H1 (cell line): ENCODE data around the gene PATE1. TPM values are rescaled to one million over a fixed set of nuclear protein-coding genes. Genes with fewer than 3 reads are reported as not detected.

Experiments
- CTCF ChIA-PET: fragments of 300-600 bp; sonication (Branson Sonifier 250); formaldehyde crosslinking; loops from one replicate; lab custom pipeline; 2021; ENCODE audit not compliant: partially characterized antibody; lab: Charles Lee
- POLR2A ChIA-PET: fragments of 300-600 bp; sonication (Branson Sonifier 250); formaldehyde crosslinking; loops from one replicate; lab custom pipeline; 2021; ENCODE audit warnings: inconsistent platforms; ENCODE audit not compliant: partially characterized antibody; lab: Charles Lee
- DNase-seq, 2 experiments: peaks; one replicate each; pipeline versions ENCODE4 v3.0.0 to v3.0.0-alpha.2; 2010 to 2022; ENCODE audit warnings: low spot score in 2 of 2, low read depth in 1 of 2, mixed read lengths in 1 of 2
- FAIRE-seq: peaks from 2 replicates; lab custom pipeline; 2011; peaks lifted over from hg19 to GRCh38; lab: Jason Lieb, UNC
- H2AFZ ChIP-seq: 2 replicates; pipeline ENCODE4 v1.8.1; 2012; ENCODE audit warnings: low read length, inconsistent platforms
- H2AK5ac ChIP-seq: 2 replicates; pipeline ENCODE4 v1.6.1; 2013; ENCODE audit warnings: low read depth, low read length
- H2BK120ac ChIP-seq: replicated peaks from 2 replicates; pipeline ENCODE3; 2013; ENCODE audit warnings: low read depth, low read length, inconsistent platforms
- H2BK12ac ChIP-seq: 2 replicates; pipeline ENCODE4 v1.6.1; 2013; ENCODE audit warnings: low read depth, low read length
- H2BK15ac ChIP-seq: 2 replicates; pipeline ENCODE4 v1.6.1; 2013; ENCODE audit warnings: low read length
- H2BK20ac ChIP-seq: 2 replicates; pipeline ENCODE4 v1.6.1; 2013; ENCODE audit warnings: low read length
- H2BK5ac ChIP-seq: 2 replicates; pipeline ENCODE4 v1.6.1; 2013; ENCODE audit warnings: low read depth, low read length
- H3K14ac ChIP-seq: 2 replicates; pipeline ENCODE4 v1.6.1; 2013; ENCODE audit warnings: inconsistent platforms; ENCODE audit not compliant: insufficient read length
- H3K18ac ChIP-seq: 2 replicates; pipeline ENCODE4 v1.6.1; 2013; ENCODE audit warnings: low read length; ENCODE audit errors: extremely low read depth
- H3K23ac ChIP-seq: 2 replicates; pipeline ENCODE4 v1.6.1; 2013; ENCODE audit warnings: inconsistent platforms; ENCODE audit not compliant: insufficient read length
- H3K23me2 ChIP-seq: 2 replicates; pipeline ENCODE4 v1.6.1; 2013; ENCODE audit warnings: low read depth, low read length
- H3K27ac ChIP-seq: 2 replicates; pipeline ENCODE4 v1.6.1; 2011; ENCODE audit warnings: low read depth, low read length, inconsistent platforms
- H3K27me3 ChIP-seq, 4 experiments: replicated peaks in 1 of 4; 1 replicate in 1 of 4; 2 replicates in 3 of 4; pipeline versions ENCODE4 v1.6.1 to v1.8.1; 2011 to 2013; ENCODE audit warnings: low read length in 3 of 4, mild to moderate bottlenecking in 3 of 4, inconsistent platforms in 2 of 4, mixed read lengths in 2 of 4, moderate library complexity in 1 of 4; ENCODE audit not compliant: control insufficient read depth in 3 of 4, insufficient read depth in 3 of 4; ENCODE audit errors: extremely low read depth in 1 of 4
- H3K36me3 ChIP-seq, 4 experiments: 2 replicates each; pipeline versions ENCODE4 v1.6.1 to v1.8.1; 2011 to 2013; ENCODE audit warnings: mild to moderate bottlenecking in 4 of 4, low read length in 3 of 4, moderate library complexity in 2 of 4, control low read depth in 1 of 4, inconsistent platforms in 1 of 4; ENCODE audit not compliant: insufficient read depth in 4 of 4, control insufficient read depth in 2 of 4
- H3K4ac ChIP-seq: replicated peaks from 2 replicates; pipeline ENCODE3; 2013; ENCODE audit warnings: low read length, low read depth, mixed read lengths, inconsistent platforms; ENCODE audit not compliant: insufficient read length
- H3K4me1 ChIP-seq, 4 experiments: replicated peaks in 1 of 4; 1 replicate in 1 of 4; 2 replicates in 3 of 4; pipeline versions ENCODE4 v1.6.1 to v1.8.1; 2011 to 2013; ENCODE audit warnings: low read length in 3 of 4, inconsistent platforms in 2 of 4, mixed read lengths in 1 of 4; ENCODE audit not compliant: insufficient read depth in 4 of 4, control insufficient read depth in 3 of 4
- H3K4me2 ChIP-seq, 2 experiments: 2 replicates each; pipeline versions ENCODE4 v1.6.1 to v1.8.1; 2011 to 2013; ENCODE audit warnings: low read depth in 2 of 2, low read length in 2 of 2, control low read depth in 1 of 2, inconsistent platforms in 1 of 2, mild to moderate bottlenecking in 1 of 2; ENCODE audit not compliant: insufficient read depth in 1 of 2
- H3K4me3 ChIP-seq, 4 experiments: fragments of 200-600, 300-600 bp in 1 of 4; sonication (generic), shearing (Covaris generic), sonication (Bioruptor Twin) in 1 of 4; 2 replicates each; pipeline versions ENCODE4 v1.5.1 to v1.8.1; 2011 to 2016; ENCODE audit warnings: low read length in 4 of 4, low read depth in 3 of 4, control low read depth in 2 of 4, inconsistent platforms in 2 of 4, mild to moderate bottlenecking in 2 of 4, mixed read lengths in 1 of 4, moderate library complexity in 1 of 4; ENCODE audit not compliant: insufficient read depth in 2 of 4; ENCODE audit errors: extremely low read depth in 1 of 4
- H3K56ac ChIP-seq: replicated peaks from 2 replicates; pipeline ENCODE3; 2013; ENCODE audit warnings: low read depth, mild to moderate bottlenecking, mixed read lengths, low read length, inconsistent platforms; ENCODE audit not compliant: insufficient read length
- H3K79me1 ChIP-seq: 2 replicates; pipeline ENCODE4 v1.6.1; 2013; ENCODE audit warnings: low read depth, low read length, control low read depth
- H3K79me2 ChIP-seq, 2 experiments: 2 replicates each; pipeline versions ENCODE4 v1.6.1 to v1.8.1; 2012 to 2013; ENCODE audit warnings: low read length in 2 of 2, mild to moderate bottlenecking in 2 of 2, inconsistent platforms in 1 of 2; ENCODE audit not compliant: insufficient read depth in 2 of 2, control insufficient read depth in 1 of 2
- H3K9ac ChIP-seq, 4 experiments: replicated peaks in 1 of 4; 1 replicate in 1 of 4; 2 replicates in 3 of 4; pipeline versions ENCODE4 v1.6.1 to v1.8.1; 2011 to 2013; ENCODE audit warnings: low read depth in 3 of 4, low read length in 3 of 4, control low read depth in 2 of 4, mild to moderate bottlenecking in 2 of 4, moderate library complexity in 2 of 4, inconsistent platforms in 1 of 4; ENCODE audit errors: extremely low read depth in 1 of 4
- H3K9me3 ChIP-seq, 2 experiments: 2 replicates each; pipeline versions ENCODE4 v1.6.1 to v1.8.1; 2012 to 2013; ENCODE audit warnings: mild to moderate bottlenecking in 2 of 2, moderate library complexity in 2 of 2, control low read depth in 1 of 2, inconsistent platforms in 1 of 2, low read depth in 1 of 2, low read length in 1 of 2, mixed read lengths in 1 of 2; ENCODE audit not compliant: insufficient read depth in 2 of 2
- H4K20me1 ChIP-seq, 2 experiments: replicated peaks in 1 of 2; 2 replicates each; pipeline versions ENCODE3 to v1.8.1; 2011 to 2013; ENCODE audit warnings: inconsistent platforms in 2 of 2, low read length in 2 of 2, mild to moderate bottlenecking in 1 of 2; ENCODE audit not compliant: insufficient read depth in 2 of 2, control insufficient read depth in 1 of 2
- H4K5ac ChIP-seq: 2 replicates; pipeline ENCODE4 v1.6.1; 2013; ENCODE audit warnings: low read length, low read depth, mixed read lengths, inconsistent platforms; ENCODE audit not compliant: insufficient read length
- H4K8ac ChIP-seq: 2 replicates; pipeline ENCODE4 v1.8.0; 2013; ENCODE audit warnings: mild to moderate bottlenecking, moderate library complexity, low read length, inconsistent platforms; ENCODE audit not compliant: insufficient read depth; ENCODE audit errors: extremely low read depth
- H4K91ac ChIP-seq: replicated peaks from 2 replicates; pipeline ENCODE3; 2013; ENCODE audit warnings: low read length, mixed read lengths, inconsistent platforms; ENCODE audit not compliant: insufficient read length
- CBX5 ChIP-seq: fragments of 300-800, 300-1000 bp; sonication (generic); IDR thresholded peaks from 2 replicates; pipeline ENCODE4 v1.7.1; 2016; ENCODE audit warnings: antibody characterized with exemption, low read length, low read depth
- CTCF ChIP-seq, 3 experiments: IDR thresholded peaks; 1 replicate in 2 of 3; 2 replicates in 1 of 3; pipeline versions ENCODE4 v1.5.1 to v1.6.1; 2011; ENCODE audit warnings: low read length in 3 of 3, mild to moderate bottlenecking in 3 of 3, inconsistent platforms in 2 of 3, low read depth in 1 of 3, moderate library complexity in 1 of 3; ENCODE audit not compliant: insufficient read depth in 1 of 3; ENCODE audit errors: control extremely low read depth in 1 of 3
- GABPA ChIP-seq: IDR thresholded peaks from 2 replicates; pipeline ENCODE4 v1.6.1; 2011; ENCODE audit warnings: mild to moderate bottlenecking, low read length, moderate library complexity, borderline replicate concordance; ENCODE audit not compliant: insufficient read depth
- GTF2F1 ChIP-seq: IDR thresholded peaks from 2 replicates; pipeline ENCODE4 v1.6.1; 2012; ENCODE audit warnings: low read depth, low read length, improper control_type of control experiment, borderline replicate concordance
- HDAC2 ChIP-seq, 2 experiments: fragments of 300-600 bp in 1 of 2; sonication (generic) in 1 of 2; IDR thresholded peaks; 2 replicates each; pipeline ENCODE4 v1.6.1; 2011 to 2012; ENCODE audit warnings: low read depth in 2 of 2, low read length in 2 of 2, mild to moderate bottlenecking in 2 of 2, moderate library complexity in 2 of 2, borderline replicate concordance in 1 of 2, inconsistent platforms in 1 of 2
- JUN ChIP-seq: IDR thresholded peaks from 2 replicates; pipeline ENCODE4 v1.6.1; 2011; ENCODE audit warnings: low read depth, mild to moderate bottlenecking, improper control_type of control experiment, low read length
- MAX ChIP-seq: IDR thresholded peaks from 2 replicates; pipeline ENCODE4 v1.6.1; 2012; ENCODE audit warnings: inconsistent platforms
- POU5F1 ChIP-seq: IDR thresholded peaks from 2 replicates; pipeline ENCODE4 v1.6.1; 2011; ENCODE audit warnings: low read depth, mild to moderate bottlenecking, low read length, moderate library complexity
- RBBP5 ChIP-seq: IDR thresholded peaks from 2 replicates; pipeline ENCODE4 v1.7.1; 2012; ENCODE audit warnings: low read depth, mild to moderate bottlenecking, inconsistent platforms, low read length, moderate library complexity, borderline replicate concordance
- SIN3A ChIP-seq, 2 experiments: IDR thresholded peaks in 1 of 2; conservative IDR thresholded peaks in 1 of 2; 2 replicates each; pipeline ENCODE4 v1.6.1; 2011 to 2012; ENCODE audit warnings: low read length in 2 of 2, improper control_type of control experiment in 1 of 2, low read depth in 1 of 2, mild to moderate bottlenecking in 1 of 2
- SIRT6 ChIP-seq: IDR thresholded peaks from one replicate; pipeline ENCODE4 v1.7.1; 2012; ENCODE audit warnings: low read length, inconsistent platforms
- WGBS, 2 experiments: shearing (Covaris generic) in 1 of 2; methylation state at CpG; one replicate each; pipeline versions ENCODE4 v1.1.6 to v1.1.7; 2013 to 2015; ENCODE audit warnings: low lambda C conversion rate in 2 of 2, mixed read lengths in 2 of 2, inconsistent platforms in 1 of 2, low coverage in 1 of 2, missing lambda C conversion rate in 1 of 2; ENCODE audit not compliant: insufficient replicate concordance in 2 of 2, insufficient coverage in 1 of 2, insufficient read length in 1 of 2; ENCODE audit errors: extremely low coverage in 1 of 2, missing lambda C conversion rate in 1 of 2; 5-methylcytosine and 5-hydroxymethylcytosine counted together
- polyA plus RNA-seq, 7 experiments: library from polyadenylated mRNA; depleted of rRNA in 3 of 7; stranded (reverse) in 5 of 7; unstranded in 2 of 7; fragments of >200 nt in 5 of 7; fragments of 200-250 nt in 2 of 7; gene quantifications; 1 replicate in 5 of 7; 2 replicates in 1 of 7; 4 replicates in 1 of 7; pipeline versions ENCODE4 v1.2.1 to v1.2.3, GENCODE V29; 2011 to 2013; ENCODE audit warnings: missing spikeins in 2 of 7, mixed read lengths in 2 of 7
- total RNA-seq: library from RNA; stranded (reverse); fragmentation: NEBNext Ultra II Directional; extraction: Animal tissue kit (Norgen Biotek cat#: 25700); gene quantifications from 2 replicates; pipeline ENCODE4 v1.2.1, GENCODE V29; 2021

The PATE1 gene
- total and polyA plus RNA-seq, 2 of the 8 experiments (the other 6 are each of a cell fraction or from before 2014, with no cell fraction given): not detected

- no peak overlapping the region for H4K5ac ChIP-seq
- DNase-seq (no peak), FAIRE-seq (no peak)
- H3K27ac ChIP-seq: no peak overlapping the region
- H3K4me1 ChIP-seq: no peaks in the 10 kb centered on the region
- no peak overlapping the region for H4K91ac ChIP-seq
- no peaks in the 10 kb centered on the region for H3K79me2 ChIP-seq
- no peak overlapping the region for H2AK5ac ChIP-seq
- H3K36me3 ChIP-seq: no peaks in the 10 kb centered on the region
- H3K4ac ChIP-seq: no peak overlapping the region
- no peaks in the 10 kb centered on the region for H3K23me2 ChIP-seq
- no peak overlapping the region for H3K14ac ChIP-seq
- H2BK120ac ChIP-seq: no peak overlapping the region
- TF ChIP-seq POU5F1 (no peak), SIN3A (conservative IDR thresholded peaks at IDR 0.05 in 1 of 2, IDR thresholded peaks at IDR 0.05 in 1 of 2; ENCODE audit: low read depth in 1 of 2, low read length in 2 of 2) (no peak), CBX5 (no peak), GABPA (no peak), MAX (no peak), GTF2F1 (no peak), JUN (no peak), HDAC2 (IDR thresholded peaks at IDR 0.05; ENCODE audit: borderline replicate concordance in 1 of 2, low read depth in 2 of 2, low read length in 2 of 2) (no peak), CTCF (IDR thresholded peaks at IDR 0.05; ENCODE audit: control extremely low read depth in 1 of 3, insufficient read depth in 1 of 3, low read depth in 1 of 3, low read length in 3 of 3) (no peak), SIRT6 (no peak), RBBP5 (no peak)
- H3K27me3 ChIP-seq: no peaks in the 10 kb centered on the region
- 91% methylated on average over 5 of the region's 5 CpGs; no CpG with 5 or more reads in 1 of the 2 experiments for WGBS, 2 experiments
- ChIA-PET POLR2A (no interaction called here), CTCF (no interaction called here)
- H4K8ac ChIP-seq: no peak overlapping the region
- no peak overlapping the region for H2BK15ac ChIP-seq
- H2BK20ac ChIP-seq: no peak overlapping the region
- no peak overlapping the region for H2AFZ ChIP-seq
- H3K18ac ChIP-seq: no peak overlapping the region
- no peak overlapping the region for H2BK12ac ChIP-seq
- H3K56ac ChIP-seq: no peak overlapping the region
- no peak overlapping the region for H2BK5ac ChIP-seq
- no peak overlapping the region for H3K9ac ChIP-seq
- H3K9me3 ChIP-seq: no peaks in the 10 kb centered on the region
- no peak overlapping the region for H3K23ac ChIP-seq
- no peak overlapping the region for H3K4me2 ChIP-seq
- no peak overlapping the region for H3K4me3 ChIP-seq
- no peaks in the 10 kb centered on the region for H3K79me1 ChIP-seq
- no peaks in the 10 kb centered on the region for H4K20me1 ChIP-seq
Observed at GRCh38 chr11:125777309-125777708, 31.2 kb downstream of the PATE1 start.
